Measurements from ENCODE around the gene ADAMTS2.

The ADAMTS2 gene

GRCh38 chr5:179375831-179376365 lies 30.6 kb upstream of the ADAMTS2 start:
- no peak for TF ChIP-seq CTCF (IDR thresholded peaks at IDR 0.05; ENCODE audit: low read depth, low read length)
- no peak for DNase-seq (ENCODE audit: extremely low read depth, low read depth)

DNA sequence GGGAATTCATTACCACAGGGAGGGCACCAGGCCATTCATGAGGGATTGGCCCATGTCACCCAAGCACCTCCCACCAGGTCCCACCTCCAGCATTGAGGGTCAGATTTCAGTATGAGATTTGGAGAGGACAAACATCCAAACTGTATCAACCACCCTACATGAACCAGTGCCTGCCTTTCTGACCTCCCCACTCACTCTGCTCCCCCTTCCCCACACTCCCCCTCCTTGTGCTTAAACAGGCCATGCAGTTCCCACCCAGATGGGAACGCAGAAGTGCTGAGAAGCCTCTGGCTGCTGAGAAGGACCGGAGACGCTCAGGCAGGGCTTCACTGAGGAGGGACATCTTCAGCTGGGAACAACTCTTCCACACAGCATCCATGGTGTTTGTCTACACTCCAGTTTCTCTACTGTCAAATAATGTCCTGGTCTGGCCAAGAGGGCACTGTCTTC lies 30.0 kb upstream of the ADAMTS2 start:
- DNase-seq (ENCODE audit: extremely low read depth, low read depth) = no peak
- TF ChIP-seq CTCF (IDR thresholded peaks at IDR 0.05; ENCODE audit: low read depth, low read length) = no peak

DNA sequence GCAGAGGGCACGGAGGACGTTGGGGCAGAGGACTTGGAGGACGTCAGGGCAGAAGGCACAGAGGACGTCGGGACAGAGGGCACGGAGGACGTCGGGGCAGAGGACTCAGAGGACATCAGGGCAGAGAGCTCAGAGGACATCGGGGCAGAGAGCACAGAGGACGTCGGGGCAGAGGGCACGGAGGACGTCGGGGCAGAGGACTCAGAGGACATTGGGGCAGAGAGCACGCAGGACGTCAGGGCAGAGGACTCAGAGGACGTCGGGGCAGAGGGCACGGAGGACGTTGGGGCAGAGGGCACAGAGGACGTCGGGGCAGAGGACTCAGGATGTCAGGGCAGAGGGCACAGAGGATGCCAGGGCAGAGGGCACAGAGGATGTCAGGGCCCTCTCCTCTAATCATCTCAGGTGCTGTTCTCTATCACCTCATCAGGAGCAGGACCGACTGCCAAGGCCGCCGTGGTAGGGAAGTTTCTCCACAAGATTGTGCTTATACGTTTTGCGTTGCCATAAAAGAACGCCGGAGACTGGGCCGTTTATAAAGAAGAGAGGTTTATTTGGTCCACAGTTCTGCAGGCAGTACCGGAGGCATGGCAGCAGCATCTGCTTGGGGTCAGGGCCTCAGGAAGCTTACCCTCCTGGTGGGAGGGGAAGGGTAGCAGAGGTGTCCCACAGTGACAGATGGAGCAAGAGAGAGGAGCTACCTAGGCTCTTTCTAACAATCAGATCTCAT lies 29.4 kb upstream of the ADAMTS2 start:
- no peak for DNase-seq (ENCODE audit: extremely low read depth, low read depth)
- TF ChIP-seq CTCF (IDR thresholded peaks at IDR 0.05; ENCODE audit: low read depth, low read length) = no peak

DNA sequence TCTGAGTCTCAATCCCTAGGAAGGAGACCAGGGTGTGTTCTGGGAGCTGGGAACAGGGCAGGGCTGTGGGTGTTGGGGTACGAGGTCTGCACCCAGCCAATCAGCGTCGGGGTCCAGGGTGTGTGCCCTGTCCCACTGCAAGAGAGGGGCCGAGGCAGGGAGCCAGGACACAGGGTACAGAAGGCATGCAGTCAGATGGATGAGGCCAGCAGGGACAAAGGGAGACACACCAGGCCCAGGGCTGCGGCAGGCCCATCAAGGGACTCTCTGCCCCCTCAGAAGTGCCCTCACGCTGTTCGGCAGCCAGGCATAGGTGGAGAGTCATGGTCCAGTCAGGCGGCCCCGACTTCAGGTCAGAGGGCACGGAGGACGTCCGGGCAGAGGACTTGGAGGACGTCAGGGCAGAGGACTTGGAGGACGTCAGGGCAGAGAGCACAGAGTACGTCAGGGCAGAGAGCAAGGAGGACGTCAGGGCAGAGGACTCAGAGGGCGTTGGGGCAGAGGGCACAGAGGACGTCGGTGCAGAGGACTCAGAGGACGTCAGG lies 28.8 kb upstream of the ADAMTS2 start:
- TF ChIP-seq CTCF (IDR thresholded peaks at IDR 0.05; ENCODE audit: low read depth, low read length) = no peak
- no peak for DNase-seq (ENCODE audit: extremely low read depth, low read depth)

DNA sequence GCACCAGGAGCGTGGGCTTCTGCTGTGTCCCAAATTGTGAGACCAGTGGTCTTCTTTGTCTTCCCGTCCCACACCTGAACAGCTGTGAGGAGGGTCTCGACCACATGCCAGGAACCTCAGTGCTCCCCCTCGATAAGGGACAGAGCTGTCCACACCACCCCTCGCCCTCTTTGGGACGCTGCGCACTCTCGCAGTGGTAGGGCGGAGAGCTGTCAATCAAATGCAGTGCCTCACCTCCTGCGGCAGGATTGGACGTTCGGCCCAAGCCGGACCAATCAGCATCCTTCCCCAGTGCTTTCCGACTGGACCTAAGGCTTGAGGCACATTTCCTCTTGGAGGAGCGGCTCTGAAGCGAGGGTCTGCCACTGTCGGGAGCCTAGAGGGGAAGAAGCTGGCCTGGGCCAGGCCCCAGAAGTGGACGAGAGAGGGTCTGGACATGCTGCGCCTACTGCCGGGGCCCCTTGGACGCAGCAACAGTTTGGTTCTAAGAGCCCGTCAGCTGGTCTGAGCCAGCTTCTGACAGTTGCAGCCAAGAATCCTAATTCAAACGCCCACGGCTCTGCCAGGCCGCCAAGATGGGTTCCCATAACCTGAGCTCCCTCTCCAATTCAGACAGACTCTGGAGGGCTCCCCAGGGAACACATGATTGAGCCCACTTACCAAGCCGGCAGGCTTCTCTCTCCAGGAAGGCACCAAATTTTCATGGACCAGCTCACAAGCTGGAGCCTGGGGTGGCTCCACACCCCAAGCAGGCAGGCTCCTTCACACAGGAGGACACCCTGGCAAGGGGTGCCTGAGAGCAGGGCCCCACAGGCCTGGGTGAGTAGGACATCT lies 28.1 kb upstream of the ADAMTS2 start:
- no peak for TF ChIP-seq CTCF (IDR thresholded peaks at IDR 0.05; ENCODE audit: low read depth, low read length)
- DNase-seq (ENCODE audit: extremely low read depth, low read depth) = no peak

DNA sequence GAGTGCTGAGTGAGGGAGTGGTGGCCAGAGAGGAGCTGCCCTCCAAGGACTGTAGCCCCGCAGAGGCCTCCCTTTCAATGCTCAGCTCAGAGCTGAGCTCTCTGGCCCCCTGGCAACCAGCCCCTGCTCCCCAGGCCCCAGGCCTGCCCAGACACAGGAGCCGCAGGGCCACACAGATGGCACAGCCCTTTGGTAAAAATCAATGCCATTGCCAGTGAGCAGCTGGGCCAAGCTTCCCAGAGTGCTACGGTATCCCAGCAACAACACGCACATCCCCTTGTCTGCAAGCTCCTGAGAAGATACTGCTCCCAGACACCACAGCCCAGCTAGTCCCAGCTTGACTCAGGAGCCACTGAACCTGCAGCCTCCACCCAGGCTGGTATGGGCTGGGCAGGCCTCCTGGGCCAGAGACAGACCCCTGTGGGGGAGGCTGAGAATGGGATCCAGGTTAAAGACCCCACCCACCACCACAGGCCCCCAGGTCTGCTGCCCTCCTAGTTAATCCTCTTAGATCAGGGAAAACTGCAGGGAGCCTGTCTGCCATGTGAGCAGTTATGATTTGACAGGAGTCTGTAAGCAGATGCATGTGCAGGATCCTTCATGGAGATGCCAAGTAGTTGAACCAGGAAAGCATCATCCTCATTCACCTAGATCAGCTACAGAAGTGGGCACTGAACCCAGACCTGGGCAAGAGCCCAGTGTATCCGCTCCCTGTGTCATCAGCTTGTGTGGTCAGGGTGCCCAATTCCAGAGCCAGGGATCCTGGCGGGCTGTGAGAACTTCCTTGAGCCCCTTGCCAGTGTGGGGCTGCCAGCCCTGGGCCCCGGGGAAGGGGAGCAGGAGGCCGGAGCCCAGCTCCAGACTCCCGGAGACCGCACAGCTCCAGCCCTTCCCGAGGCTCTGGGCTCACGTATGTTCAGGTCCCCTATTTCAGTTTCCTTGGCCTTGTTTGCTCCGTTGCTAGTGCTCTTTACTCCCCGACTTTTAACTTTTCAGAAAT lies 26.7 kb upstream of the ADAMTS2 start:
- no peak for DNase-seq (ENCODE audit: extremely low read depth, low read depth)
- no peak for TF ChIP-seq CTCF (IDR thresholded peaks at IDR 0.05; ENCODE audit: low read depth, low read length)
